ENCODE measurements around the gene BTBD9.

Gene BTBD9

GRCh38 chr6:38593409-38593808, 46.3 kb downstream of the BTBD9 start:
- peak; percentile 16 for DNase-seq

DNA sequence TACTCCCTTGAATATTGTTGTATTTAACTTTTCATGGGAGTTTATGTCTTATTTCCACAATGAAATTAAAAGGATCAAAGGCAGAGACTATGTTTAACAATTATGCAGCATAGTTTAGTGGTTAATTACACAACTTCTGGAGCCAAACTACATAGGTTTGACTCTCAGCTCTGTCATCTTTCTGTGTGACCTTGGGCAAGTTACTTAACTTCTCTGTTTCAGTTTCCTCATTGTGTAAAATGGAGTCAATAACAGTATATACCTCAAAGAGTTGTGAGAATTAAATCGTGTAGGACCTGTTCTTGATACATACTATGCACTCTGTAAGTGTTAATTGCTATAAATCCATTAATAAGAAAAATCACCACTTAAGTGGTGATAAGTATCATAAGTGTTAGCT, 48.3 kb downstream of the BTBD9 start:
- no peak for DNase-seq

- no peak for DNase-seq
Measured at GRCh38 chr6:38589367-38589720, 50.4 kb downstream of the BTBD9 start.

- DNase-seq = peak; percentile 60
Measured at GRCh38 chr6:38588631-38589366, 50.9 kb downstream of the BTBD9 start.

DNA sequence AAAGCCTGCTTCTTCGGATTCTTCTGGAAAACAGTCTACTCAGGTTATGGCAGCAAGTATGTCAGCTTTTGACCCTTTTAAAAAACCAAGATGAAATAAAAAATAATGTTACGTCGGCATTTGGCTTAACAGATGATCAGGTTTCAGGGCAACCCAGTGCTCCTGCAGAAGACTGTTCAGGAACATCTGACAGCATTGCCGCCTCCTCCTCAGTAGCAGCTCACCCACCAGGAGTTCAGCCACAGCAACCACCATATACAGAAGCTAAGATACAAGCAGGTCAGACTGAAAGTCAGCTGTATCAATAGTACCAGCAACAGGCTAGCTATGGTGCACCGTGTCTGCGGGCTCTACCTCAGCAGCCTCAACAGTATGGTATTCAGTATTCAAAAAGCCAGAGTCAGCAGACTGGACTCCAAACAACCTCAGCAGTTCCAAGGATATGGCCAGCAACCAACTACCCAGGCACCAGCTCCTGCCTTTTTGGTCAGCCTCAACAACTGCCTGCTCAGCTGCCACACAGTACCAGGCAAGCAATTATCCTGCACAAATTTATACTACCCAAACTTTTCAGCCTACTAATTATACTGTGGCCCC, 51.9 kb downstream of the BTBD9 start:
- no peak for DNase-seq

- no peak for DNase-seq
Measured at GRCh38 chr6:38586992-38587391, 52.7 kb downstream of the BTBD9 start.

DNA sequence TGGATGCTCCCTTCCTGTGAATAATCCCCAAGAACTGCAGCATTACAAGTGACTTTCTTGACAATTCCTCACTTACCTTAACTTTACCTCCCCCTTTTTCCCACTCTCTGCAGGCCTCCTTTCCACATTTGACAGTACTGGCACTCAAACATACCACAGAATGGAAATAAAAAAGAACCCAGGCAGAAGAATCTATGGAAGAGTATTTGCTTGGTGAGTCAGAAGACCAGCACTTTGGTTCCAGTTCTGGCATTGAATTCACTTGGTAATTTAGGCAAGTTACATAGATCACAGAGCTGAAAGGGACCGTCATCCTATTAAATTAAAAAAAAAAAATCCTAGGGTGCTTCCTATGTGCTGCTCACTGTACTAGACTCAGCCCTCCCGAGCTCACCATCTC, 55.0 kb downstream of the BTBD9 start:
- peak; percentile 25 for DNase-seq

DNA sequence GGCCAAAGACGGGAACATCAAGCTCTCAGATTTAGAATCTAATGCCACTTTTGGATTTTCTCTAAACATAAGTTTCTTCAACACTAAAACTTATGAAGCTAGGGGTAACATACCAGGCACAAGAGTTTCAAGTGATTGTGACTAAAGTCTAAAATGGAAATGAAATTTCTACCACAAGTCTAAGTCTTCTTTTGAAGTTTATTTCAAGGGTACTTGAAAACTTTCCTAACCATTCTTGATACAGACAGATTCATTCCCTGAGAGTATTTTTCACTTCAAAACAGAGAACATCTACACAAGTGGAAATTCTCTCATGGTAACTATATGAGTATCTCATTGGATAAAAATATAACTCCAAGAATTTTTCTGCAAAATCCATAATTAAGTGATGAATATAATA, 56.2 kb downstream of the BTBD9 start:
- DNase-seq = no peak

DNA sequence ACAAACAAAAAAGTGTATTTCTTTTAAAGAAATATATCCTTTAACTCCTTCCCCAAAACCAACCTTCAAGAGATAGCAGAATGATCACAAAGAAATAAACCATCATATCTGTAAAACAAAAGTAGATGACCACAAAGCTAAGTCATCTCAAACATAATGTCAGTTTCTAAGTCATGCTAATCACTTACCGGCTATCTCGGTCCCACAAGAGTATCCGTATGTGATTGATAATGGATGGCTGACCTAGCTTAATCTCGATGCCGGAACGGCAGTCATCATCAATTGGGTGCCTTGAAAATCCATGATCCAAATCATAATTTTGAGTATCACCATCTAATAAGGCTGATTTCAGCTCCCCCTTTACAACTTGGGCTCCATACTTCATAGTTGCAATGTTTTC, 59.7 kb downstream of the BTBD9 start:
- DNase-seq = no peak

DNA sequence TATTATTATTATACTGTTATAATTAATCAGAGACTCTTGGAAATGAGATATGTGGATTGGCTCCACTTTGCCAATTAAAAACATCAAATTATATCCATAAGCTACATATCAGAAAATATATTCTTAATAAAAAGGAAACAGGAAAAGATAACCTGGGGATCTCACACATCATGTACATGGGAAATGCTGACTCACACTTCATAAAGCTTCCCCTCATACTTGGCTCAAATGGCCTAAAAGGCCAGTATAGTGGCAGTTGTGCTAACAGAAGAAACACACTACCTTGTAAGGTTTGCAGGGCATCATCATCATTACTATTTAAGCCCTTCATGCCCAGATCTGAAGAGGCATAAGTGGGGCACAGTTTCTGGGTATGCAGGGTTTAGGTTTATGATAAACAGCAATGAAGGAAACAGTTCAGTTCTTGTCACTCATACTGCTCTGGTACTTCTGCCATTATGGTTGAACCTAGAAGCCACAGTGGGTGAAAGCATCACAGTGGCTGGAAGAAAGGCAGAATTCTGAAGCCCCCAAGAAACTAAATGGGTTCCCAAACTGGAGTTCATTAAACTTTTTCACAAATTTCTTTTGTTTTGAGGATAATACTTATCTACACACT, 60.6 kb downstream of the BTBD9 start:
- no peak for DNase-seq

DNA sequence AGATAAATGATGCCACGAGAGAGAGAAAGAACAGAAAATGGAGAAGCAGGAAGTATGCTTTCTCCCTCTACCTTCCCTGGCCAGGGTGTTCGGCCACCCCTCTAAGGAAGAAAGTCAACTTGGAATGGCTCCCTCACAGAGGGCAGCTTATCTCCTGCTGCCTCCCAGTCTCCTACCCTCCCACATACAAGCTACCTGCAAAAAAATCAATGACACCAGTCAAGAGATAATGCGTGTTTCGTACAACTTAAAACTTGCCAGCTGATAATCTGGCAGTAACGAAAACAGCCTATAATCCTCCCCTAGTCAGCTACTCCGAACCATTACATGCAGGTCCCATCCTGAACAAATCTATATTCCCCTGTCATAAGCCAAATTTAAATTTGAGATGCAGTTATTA, 61.7 kb downstream of the BTBD9 start:
- no peak for DNase-seq

DNA sequence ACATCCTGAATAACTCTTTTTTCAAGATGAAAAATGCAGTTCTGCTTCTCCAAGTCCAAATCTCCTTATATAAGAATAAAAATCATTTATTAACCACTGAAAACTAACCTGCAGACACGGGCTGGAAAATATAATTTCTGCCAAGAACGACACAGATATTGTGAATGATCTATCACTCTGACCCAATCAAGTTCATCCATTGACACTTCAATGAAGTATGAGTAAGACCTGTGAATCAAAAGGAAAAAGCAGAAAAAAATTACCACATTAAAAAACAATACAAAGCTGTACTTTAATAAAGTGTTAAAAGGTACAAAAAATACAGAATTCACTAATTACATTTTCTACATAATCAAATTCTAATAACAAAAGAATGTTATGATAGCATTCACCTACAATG, 62.2 kb downstream of the BTBD9 start:
- no peak for DNase-seq

GRCh38 chr6:38573801-38574395, 65.8 kb downstream of the BTBD9 start:
- DNase-seq = peak; percentile 15

GRCh38 chr6:38572186-38572813, 67.4 kb downstream of the BTBD9 start:
- DNase-seq = no peak

DNA sequence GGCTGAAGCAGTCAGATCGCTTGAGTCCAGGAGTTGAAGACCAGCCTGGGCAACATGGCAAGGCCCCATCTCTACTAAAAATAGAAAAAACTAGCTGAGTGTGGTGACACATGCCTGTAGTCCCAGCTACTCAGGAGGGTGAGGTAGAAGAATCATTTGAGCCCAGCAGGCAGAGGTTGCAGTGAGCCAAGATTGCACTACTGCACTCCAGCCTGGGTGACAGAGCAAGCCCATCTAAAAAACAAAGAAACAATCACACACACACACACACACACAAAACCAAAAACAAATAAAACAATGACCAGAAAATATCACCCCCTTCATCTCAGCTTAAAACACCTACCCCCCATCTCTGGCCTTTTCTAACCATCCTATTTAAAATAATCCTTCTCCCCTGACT, 68.0 kb downstream of the BTBD9 start:
- no peak for DNase-seq

DNA sequence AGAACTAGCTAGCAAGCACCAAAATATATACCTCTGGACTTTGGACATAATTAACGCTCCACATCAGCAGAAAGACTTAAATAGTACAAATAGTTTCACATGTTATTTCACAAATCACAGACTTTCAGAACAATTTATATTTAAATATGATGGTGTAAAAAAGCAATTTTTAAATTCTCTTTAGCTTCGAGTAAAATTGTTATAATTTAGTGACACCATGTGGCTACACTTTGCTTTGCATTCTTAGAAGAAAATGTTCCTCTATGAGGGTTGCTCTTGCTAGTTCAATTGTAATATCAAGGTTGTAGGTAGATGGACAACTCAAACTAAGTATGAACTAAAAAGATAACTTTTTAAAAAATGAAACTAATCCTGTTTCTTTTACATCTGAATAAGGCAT, 69.0 kb downstream of the BTBD9 start:
- peak; percentile 20 for DNase-seq

GRCh38 chr6:38567436-38567835, 72.3 kb downstream of the BTBD9 start:
- peak; percentile 94 for DNase-seq

DNA sequence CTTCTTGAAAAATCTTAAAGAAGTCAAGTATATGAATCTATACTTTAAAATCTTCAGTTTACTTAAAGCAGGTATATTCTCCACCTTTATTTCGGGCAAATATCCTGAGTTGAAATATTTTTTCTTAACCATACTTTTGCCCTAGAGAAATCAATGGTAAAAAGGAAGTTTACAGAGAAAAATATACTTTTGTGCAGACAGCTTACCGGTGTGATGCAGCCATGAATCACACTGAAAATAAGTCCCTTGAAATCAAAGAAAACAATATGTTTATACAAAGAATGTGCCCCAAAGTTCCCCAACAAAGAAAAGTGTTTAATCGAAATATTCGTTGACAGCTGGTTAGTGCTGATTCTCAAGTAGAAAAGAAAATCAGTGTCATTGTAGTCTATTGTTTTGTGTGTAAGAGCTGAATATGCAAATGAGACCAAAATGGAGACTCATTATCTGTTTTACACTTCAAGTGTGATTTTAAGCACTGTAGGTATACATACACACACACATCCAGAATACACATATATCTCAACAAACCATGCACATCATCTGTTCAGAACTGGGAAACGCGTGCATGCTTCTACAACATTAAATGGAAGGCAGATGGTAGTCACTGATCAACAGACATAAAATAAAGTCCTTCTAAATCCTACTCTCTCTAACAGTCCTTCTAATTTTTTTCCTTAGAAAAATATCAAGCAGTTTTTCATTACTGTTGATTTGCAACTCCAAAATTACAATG, 73.3 kb downstream of the BTBD9 start:
- no peak for DNase-seq

DNA sequence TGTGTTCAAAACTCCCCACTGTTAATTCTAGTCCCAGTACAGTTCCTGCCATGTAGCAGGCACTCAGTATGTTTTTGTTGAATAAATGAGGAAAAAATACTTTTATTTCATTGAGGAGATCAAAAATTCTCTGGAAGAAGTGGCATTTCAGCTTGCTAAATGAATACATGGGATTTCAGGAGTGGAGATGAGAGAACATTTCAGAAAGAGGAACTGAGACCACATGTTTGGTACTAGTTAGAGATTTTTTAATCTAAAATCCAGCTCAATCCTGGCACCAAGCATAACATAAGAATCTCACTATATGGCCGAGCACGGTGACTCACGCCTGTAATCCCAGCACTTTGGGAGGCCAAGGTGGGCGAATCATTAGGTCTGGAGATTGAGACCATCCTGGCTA, 75.4 kb downstream of the BTBD9 start:
- no peak for DNase-seq

DNA sequence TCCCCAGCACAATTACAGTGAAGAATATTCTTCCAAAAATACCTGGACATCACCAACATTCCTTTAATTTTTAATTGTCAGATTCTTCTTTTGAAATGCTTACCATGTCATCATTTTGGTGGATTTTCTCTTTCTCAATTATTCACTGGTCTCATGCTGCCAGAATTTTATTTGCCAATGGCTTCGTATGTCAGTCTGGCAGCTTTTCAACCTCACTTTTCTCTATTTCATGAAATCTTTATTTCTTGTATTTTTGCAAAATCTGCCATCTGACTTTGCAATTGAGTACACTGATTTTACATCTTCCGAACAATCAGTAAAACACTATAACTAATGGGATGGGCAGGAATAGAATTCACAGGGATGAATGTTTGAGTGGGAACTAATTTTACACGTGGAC, 84.1 kb downstream of the BTBD9 start:
- no peak for DNase-seq

DNA sequence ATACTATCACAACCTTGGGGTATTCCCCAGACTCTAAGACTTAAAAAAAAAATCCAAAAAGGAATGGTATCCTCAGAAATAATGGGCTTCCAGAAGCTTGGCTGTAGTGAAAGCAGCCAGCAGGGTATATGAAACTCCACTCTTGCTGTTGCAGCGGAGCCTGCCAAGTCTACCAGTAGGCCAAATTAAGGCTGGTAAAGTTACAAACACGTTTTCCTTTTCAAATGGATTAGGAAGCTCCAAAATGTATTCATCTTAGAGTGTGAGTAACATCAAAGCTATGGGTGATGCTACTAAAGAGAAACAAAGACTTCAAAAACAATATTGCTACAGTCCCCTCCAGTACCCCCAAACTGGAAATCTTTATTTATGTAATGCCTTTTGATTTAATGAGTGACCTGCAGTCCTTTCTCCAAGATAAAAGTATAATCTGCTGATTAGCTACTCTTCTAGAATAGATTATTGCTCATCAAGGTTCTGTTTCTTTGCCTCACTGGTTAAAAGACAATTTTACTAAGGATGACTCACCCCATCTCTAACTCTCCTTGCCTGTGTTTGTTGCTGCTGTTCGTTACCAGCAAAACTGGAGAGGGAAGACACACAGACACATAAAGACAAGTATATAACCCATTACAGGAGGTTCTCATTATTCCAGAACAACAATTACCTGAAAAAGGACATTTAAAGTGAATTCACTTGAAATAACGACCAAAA, 84.9 kb downstream of the BTBD9 start:
- peak; percentile 56 for DNase-seq

DNA sequence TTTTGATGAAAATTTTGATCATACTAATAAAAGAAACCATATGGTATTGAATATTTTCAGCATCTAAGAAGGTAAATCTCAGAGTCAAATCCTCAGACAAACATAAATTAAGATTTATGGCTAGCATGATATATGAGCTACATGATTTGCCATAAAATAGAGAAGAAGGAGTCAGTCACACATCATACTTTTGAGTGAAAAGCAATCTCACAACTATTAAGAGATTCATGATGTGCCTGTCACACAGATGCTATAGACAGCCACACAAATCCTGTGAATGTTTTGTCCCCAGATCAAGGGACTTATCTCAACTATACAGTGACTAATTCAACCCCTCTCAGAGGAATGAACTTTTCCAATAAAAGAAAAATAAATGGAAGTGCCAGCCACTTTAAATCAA, 85.7 kb downstream of the BTBD9 start:
- no peak for DNase-seq
